GM19351 (cell line): ENCODE results near the gene PLEKHG3.

ENCODE experiments used
- ATAC-seq: cut with Tn5 transposase; IDR thresholded peaks from one replicate; pipeline ENCODE4 v1.9.1; 2021; ENCODE audit warnings: mild to moderate bottlenecking, moderate library complexity; ENCODE audit not compliant: unreplicated experiment

The PLEKHG3 gene

GRCh38 chr14:64762044-64763034 is 58.1 kb downstream of the PLEKHG3 start:
- no peak for ATAC-seq

GRCh38 chr14:64763085-64763782 is 59.0 kb downstream of the PLEKHG3 start:
- ATAC-seq, result no peak

GRCh38 chr14:64763801-64764621 is 59.8 kb downstream of the PLEKHG3 start:
- no peak for ATAC-seq

GRCh38 chr14:64764641-64765520 is 60.7 kb downstream of the PLEKHG3 start:
- peak; percentile 53 for ATAC-seq

GRCh38 chr14:64765740-64766302 is 61.6 kb downstream of the PLEKHG3 start:
- no peak for ATAC-seq

GRCh38 chr14:64766430-64767151 is 62.4 kb downstream of the PLEKHG3 start:
- no peak for ATAC-seq

GRCh38 chr14:64767215-64767964 is 63.2 kb downstream of the PLEKHG3 start:
- no peak for ATAC-seq

GRCh38 chr14:64768401-64769095 is 64.3 kb downstream of the PLEKHG3 start:
- ATAC-seq, result no peak

GRCh38 chr14:64769096-64770020 is 65.1 kb downstream of the PLEKHG3 start:
- no peak for ATAC-seq

GRCh38 chr14:64770751-64771150 is 66.5 kb downstream of the PLEKHG3 start:
- ATAC-seq, result no peak

- no peak for ATAC-seq
Measured at GRCh38 chr14:64771161-64771560, 66.9 kb downstream of the PLEKHG3 start.

- no peak for ATAC-seq
Measured at GRCh38 chr14:64772397-64772950, 68.2 kb downstream of the PLEKHG3 start.

- ATAC-seq, result no peak
Measured at GRCh38 chr14:64773046-64773445, 68.8 kb downstream of the PLEKHG3 start.

GRCh38 chr14:64773577-64773976 is 69.4 kb downstream of the PLEKHG3 start:
- no peak for ATAC-seq

- ATAC-seq, result no peak
Measured at GRCh38 chr14:64774272-64774671, 70.0 kb downstream of the PLEKHG3 start.

- no peak for ATAC-seq
Measured at GRCh38 chr14:64775081-64775777, 71.0 kb downstream of the PLEKHG3 start.
